GM23338 (cell line): ENCODE data around the gene CTNND2. TPM values are rescaled to one million over a fixed set of nuclear protein-coding genes. Genes with fewer than 3 reads are reported as not detected.

Experiments
- ATAC-seq: fragments of 200-7000 bp; cut with Tn5 transposase; 3 replicates; pipeline ENCODE4 v1.9.1; 2020
- DNase-seq: peaks from one replicate; pipeline ENCODE4 v3.0.0-alpha.2; 2015; ENCODE audit warnings: low spot score
- H2AFZ ChIP-seq: fragments of 200-600 bp; sonication (generic); 2 replicates; pipeline ENCODE4 v1.8.0; 2016; ENCODE audit warnings: antibody characterized with exemption, mild to moderate bottlenecking, moderate library complexity
- H3F3A ChIP-seq: fragments of 200-600 bp; sonication (generic); replicated peaks from 2 replicates; pipeline ENCODE4 v1.8.0; 2017; ENCODE audit warnings: antibody characterized with exemption, mixed run types, low read depth
- H3K27ac ChIP-seq: fragments of 200-600 bp; sonication (generic); 2 replicates; pipeline ENCODE4 v1.6.1; 2016; ENCODE audit warnings: low read depth
- H3K27me3 ChIP-seq: fragments of 200-600 bp; sonication (generic); 2 replicates; pipeline ENCODE4 v1.8.0; 2016; ENCODE audit warnings: mild to moderate bottlenecking, mixed run types, moderate library complexity; ENCODE audit not compliant: insufficient read depth
- H3K36me3 ChIP-seq: fragments of 200-600 bp; sonication (generic); 2 replicates; pipeline ENCODE4 v1.8.0; 2016; ENCODE audit warnings: mild to moderate bottlenecking; ENCODE audit not compliant: insufficient read depth
- H3K4me1 ChIP-seq: fragments of 200-600 bp; sonication (generic); 2 replicates; pipeline ENCODE4 v1.8.0; 2016; ENCODE audit warnings: mild to moderate bottlenecking, moderate library complexity; ENCODE audit not compliant: insufficient read depth
- H3K4me2 ChIP-seq: fragments of 200-600 bp; sonication (generic); 2 replicates; pipeline ENCODE4 v1.7.1; 2017; ENCODE audit warnings: mixed run types
- H3K4me3 ChIP-seq: fragments of 200-600 bp; sonication (generic); 2 replicates; pipeline ENCODE4 v1.6.1; 2016; ENCODE audit warnings: mixed run types
- H3K79me2 ChIP-seq: fragments of 200-600 bp; sonication (generic); replicated peaks from 2 replicates; pipeline ENCODE4 v1.8.0; 2017; ENCODE audit warnings: mild to moderate bottlenecking; ENCODE audit not compliant: insufficient read depth
- H3K9me2 ChIP-seq: fragments of 200-600 bp; sonication (generic); 2 replicates; pipeline ENCODE4 v1.8.0; 2017; ENCODE audit not compliant: insufficient read depth
- H4K20me1 ChIP-seq: fragments of 200-600 bp; sonication (generic); replicated peaks from 2 replicates; pipeline ENCODE4 v1.8.0; 2017; ENCODE audit warnings: mild to moderate bottlenecking; ENCODE audit not compliant: insufficient read depth
- H3K27ac Mint-ChIP-seq: 2 replicates; pipeline ENCODE4 v1.8.0; 2020; ENCODE audit warnings: inconsistent platforms, mild to moderate bottlenecking, moderate library complexity, mixed read lengths
- H3K27me3 Mint-ChIP-seq: 3 replicates; pipeline ENCODE4 v1.8.0; 2022; ENCODE audit warnings: low read depth, mild to moderate bottlenecking, moderate library complexity, mixed read lengths, inconsistent platforms; ENCODE audit not compliant: insufficient read depth, poor library complexity
- H3K36me3 Mint-ChIP-seq: 3 replicates; pipeline ENCODE4 v1.8.0; 2021; ENCODE audit warnings: low read depth, mild to moderate bottlenecking, inconsistent platforms, moderate library complexity, mixed read lengths
- H3K4me1 Mint-ChIP-seq: 3 replicates; pipeline ENCODE4 v1.8.0; 2020; ENCODE audit warnings: mild to moderate bottlenecking, inconsistent platforms, mixed read lengths
- H3K4me3 Mint-ChIP-seq: 3 replicates; pipeline ENCODE4 v1.8.0; 2021; ENCODE audit warnings: moderate library complexity, mild to moderate bottlenecking, inconsistent platforms, mixed read lengths
- H3K9me3 Mint-ChIP-seq: 3 replicates; pipeline ENCODE4 v1.8.0; 2020; ENCODE audit warnings: moderate library complexity, mild to moderate bottlenecking, inconsistent platforms, mixed read lengths
- CTCF ChIP-seq, 2 experiments: fragments of 200-600 bp in 1 of 2; sonication (generic) in 1 of 2; conservative IDR thresholded peaks; 2 replicates each; pipeline versions ENCODE4 v1.5.1 to v1.6.1; 2016 to 2017; ENCODE audit warnings: antibody characterized with exemption in 2 of 2, low read depth in 2 of 2, mild to moderate bottlenecking in 2 of 2, moderate library complexity in 1 of 2
- JUNB ChIP-seq: IDR thresholded peaks from one replicate; pipeline ENCODE4 v1.6.1; 2016; ENCODE audit warnings: antibody characterized with exemption; ENCODE audit not compliant: unreplicated experiment
- POLR2AphosphoS5 ChIP-seq: IDR thresholded peaks from 2 replicates; pipeline ENCODE4 v1.6.1; 2016; ENCODE audit warnings: antibody characterized with exemption, low read depth
- ZNF331 ChIP-seq: fragments of 250-450 bp; sonication (Bioruptor Pico); IDR thresholded peaks from 2 replicates; pipeline ENCODE4 v1.5.0; 2020; ENCODE audit warnings: low read depth, mild to moderate bottlenecking, moderate library complexity
- ZNF462 ChIP-seq: fragments of 250-450 bp; sonication (Bioruptor Pico); IDR thresholded peaks from 2 replicates; pipeline ENCODE4 v1.5.0; 2020; ENCODE audit warnings: mild to moderate bottlenecking, moderate library complexity
- polyA plus RNA-seq: library from polyadenylated mRNA; unstranded; fragments of >200 nt; fragmentation: Nextera tagmentation; extraction: Ambion mirVana; gene quantifications from 2 replicates; pipeline ENCODE4 v1.2.1, GENCODE V29; 2016
- total RNA-seq: library from RNA; depleted of rRNA; stranded (reverse); fragments of >200 nt; shearing (Covaris generic); gene quantifications from 2 replicates; pipeline ENCODE4 v1.2.3, GENCODE V29; 2014

Gene CTNND2
- total and polyA plus RNA-seq, 2 experiments from 2014 or later = 5.1 to 7.0 TPM

- ATAC-seq (peak; percentile 56), DNase-seq (peak; percentile 40)
- no peaks in the 10 kb centered on the region for H4K20me1 ChIP-seq
- no peak overlapping the region for H3K4me2 ChIP-seq
- no peaks in the 10 kb centered on the region for H3K79me2 ChIP-seq
- H3K27me3 Mint-ChIP-seq = no peaks in the 10 kb centered on the region
- H2AFZ ChIP-seq = no peak overlapping the region
- H3K9me3 Mint-ChIP-seq = no peaks in the 10 kb centered on the region; the same call in 2 of the 3 replicates
- no peaks in the 10 kb centered on the region for H3K27me3 ChIP-seq
- no peaks in the 10 kb centered on the region; the same call in 2 of the 3 replicates for H3K36me3 Mint-ChIP-seq
- H3K4me3 ChIP-seq = no peak overlapping the region
- peaks cover 19% of the 10 kb centered on the region for H3K4me1 Mint-ChIP-seq
- H3K27ac Mint-ChIP-seq = no peak overlapping the region
- H3F3A ChIP-seq = no peaks in the 10 kb centered on the region
- no peak overlapping the region for H3K27ac ChIP-seq
- TF ChIP-seq CTCF (conservative IDR thresholded peaks at IDR 0.05; ENCODE audit: low read depth in 2 of 2) = peak; percentile 42 to 53
- TF ChIP-seq POLR2AphosphoS5 = no peak
- H3K4me1 ChIP-seq = peaks cover 16% of the 10 kb centered on the region
- H3K9me2 ChIP-seq = peaks cover 3% of the 10 kb centered on the region; the same call in 1 of the 2 replicates
- no peaks in the 10 kb centered on the region for H3K36me3 ChIP-seq
- H3K4me3 Mint-ChIP-seq = no peak overlapping the region
These were observed 657.0 kb downstream of the CTNND2 start for GRCh38 chr5:11247224-11247623.

GRCh38 chr5:11240293-11241190 lies 663.7 kb downstream of the CTNND2 start:
- peaks cover 3% of the 10 kb centered on the region; the same call in 1 of the 2 replicates for H3K9me2 ChIP-seq
- H3K79me2 ChIP-seq = no peaks in the 10 kb centered on the region
- no peak overlapping the region for H2AFZ ChIP-seq
- H3K4me1 ChIP-seq = peaks cover 8% of the 10 kb centered on the region; the same call in 1 of the 2 replicates
- peaks cover 10% of the 10 kb centered on the region for H3K4me1 Mint-ChIP-seq
- H3K27ac Mint-ChIP-seq = no peak overlapping the region
- no peak overlapping the region for H3K4me3 ChIP-seq
- no peaks in the 10 kb centered on the region for H3K36me3 ChIP-seq
- no peaks in the 10 kb centered on the region; the same call in 2 of the 3 replicates for H3K9me3 Mint-ChIP-seq
- no peaks in the 10 kb centered on the region for H3K27me3 Mint-ChIP-seq
- H3K36me3 Mint-ChIP-seq = peaks cover 6% of the 10 kb centered on the region
- H3K27ac ChIP-seq = no peak overlapping the region
- no peak overlapping the region for H3K4me2 ChIP-seq
- ATAC-seq (no peak), DNase-seq (no peak)
- H4K20me1 ChIP-seq = no peaks in the 10 kb centered on the region
- H3K27me3 ChIP-seq = no peaks in the 10 kb centered on the region
- no peaks in the 10 kb centered on the region for H3F3A ChIP-seq
- TF ChIP-seq ZNF331 = no peak
- TF ChIP-seq CTCF (conservative IDR thresholded peaks at IDR 0.05; ENCODE audit: low read depth in 2 of 2) = no peak
- TF ChIP-seq JUNB = no peak
- no peak for TF ChIP-seq ZNF462 (CRISPR knock-in tag)
- H3K4me3 Mint-ChIP-seq = no peak overlapping the region
